ENCODE results near the gene ADGRL3. TPM values are rescaled to one million over a fixed set of nuclear protein-coding genes. Genes with fewer than 3 reads are reported as not detected.

Gene ADGRL3
- total RNA-seq, 3 donors from 2014 or later (not counting 1 experiment from before 2014, with no cell fraction given) = not detected

GRCh38 chr4:61447918-61448317 is 247.8 kb downstream of the ADGRL3 start:
- intact Hi-C loops (cut with micrococcal nuclease) = no loop called here
- 86% methylated on average over 1 of the region's 1 CpG for WGBS (ENCODE audit: insufficient coverage)
- H3K27me3 Mint-ChIP-seq (ENCODE audit: low read depth in 2 of 2) = no peaks in the 10 kb centered on the region
- ATAC-seq = no peak
- no peak overlapping the region for H3K27ac ChIP-seq (ENCODE audit: low read length)
- no peaks in the 10 kb centered on the region for H3K36me3 ChIP-seq (ENCODE audit: control insufficient read depth, insufficient read depth, low read length)
- H3K4me3 ChIP-seq (ENCODE audit: low read length) = no peak overlapping the region
- H3K27ac Mint-ChIP-seq = no peak overlapping the region
- H3K9me3 ChIP-seq (ENCODE audit: control insufficient read depth, insufficient read depth, low read length) = peaks cover 2% of the 10 kb centered on the region
- no peak for TF ChIP-seq CTCF (IDR thresholded peaks at IDR 0.05)
- H3K36me3 Mint-ChIP-seq = no peaks in the 10 kb centered on the region
- no peak overlapping the region for H3K4me3 Mint-ChIP-seq
- H3K27me3 ChIP-seq (ENCODE audit: control insufficient read depth, insufficient read depth, low read length) = no peaks in the 10 kb centered on the region
- H3K9me3 Mint-ChIP-seq = peaks cover 8 to 18% of the 10 kb centered on the region in 2 donors
- no peak for DNase-seq
- H3K4me1 Mint-ChIP-seq = no peaks in the 10 kb centered on the region
- H3K4me1 ChIP-seq (ENCODE audit: control insufficient read depth, insufficient read depth, low read length) = no peaks in the 10 kb centered on the region

GRCh38 chr4:61451935-61452334 is 251.8 kb downstream of the ADGRL3 start:
- H3K4me1 Mint-ChIP-seq = no peaks in the 10 kb centered on the region
- H3K27ac Mint-ChIP-seq = no peak overlapping the region
- intact Hi-C loops (cut with micrococcal nuclease) = no loop called here
- peaks cover 2% of the 10 kb centered on the region for H3K9me3 ChIP-seq (ENCODE audit: control insufficient read depth, insufficient read depth, low read length)
- TF ChIP-seq CTCF (IDR thresholded peaks at IDR 0.05) = no peak
- ATAC-seq = no peak
- H3K36me3 ChIP-seq (ENCODE audit: control insufficient read depth, insufficient read depth, low read length) = no peaks in the 10 kb centered on the region
- no peaks in the 10 kb centered on the region for H3K36me3 Mint-ChIP-seq
- H3K4me3 ChIP-seq (ENCODE audit: low read length) = no peak overlapping the region
- no peak for DNase-seq
- H3K27ac ChIP-seq (ENCODE audit: low read length) = no peak overlapping the region
- no peaks in the 10 kb centered on the region for H3K4me1 ChIP-seq (ENCODE audit: control insufficient read depth, insufficient read depth, low read length)
- WGBS (ENCODE audit: insufficient coverage) = 80% methylated on average over 3 of the region's 3 CpGs
- H3K27me3 Mint-ChIP-seq (ENCODE audit: low read depth in 2 of 2) = no peaks in the 10 kb centered on the region
- H3K27me3 ChIP-seq (ENCODE audit: control insufficient read depth, insufficient read depth, low read length) = no peaks in the 10 kb centered on the region
- peaks cover 3 to 8% of the 10 kb centered on the region in 2 donors for H3K9me3 Mint-ChIP-seq
- no peak overlapping the region for H3K4me3 Mint-ChIP-seq

- Mint-ChIP-seq H3K9me3 (peaks cover 15 to 16% of the 10 kb centered on the region in 2 donors), H3K4me1 (no peaks in the 10 kb centered on the region), H3K27ac (no peak overlapping the region), H3K36me3 (peaks cover 15% of the 10 kb centered on the region), H3K27me3 (ENCODE audit: low read depth in 2 of 2) (no peaks in the 10 kb centered on the region), H3K4me3 (no peak overlapping the region)
- H3K27ac ChIP-seq (ENCODE audit: low read length) = no peak overlapping the region
- WGBS (ENCODE audit: insufficient coverage) = no CpG with 5 or more reads among the region's 1 CpG
- H3K4me1 ChIP-seq (ENCODE audit: control insufficient read depth, insufficient read depth, low read length) = no peaks in the 10 kb centered on the region
- H3K36me3 ChIP-seq (ENCODE audit: control insufficient read depth, insufficient read depth, low read length) = no peaks in the 10 kb centered on the region
- no peak for TF ChIP-seq CTCF (IDR thresholded peaks at IDR 0.05)
- DNase-seq = no peak
- H3K4me3 ChIP-seq (ENCODE audit: low read length) = no peak overlapping the region
- H3K27me3 ChIP-seq (ENCODE audit: control insufficient read depth, insufficient read depth, low read length) = no peaks in the 10 kb centered on the region
- intact Hi-C loops (cut with micrococcal nuclease) = no loop called here
- no peak for ATAC-seq
- H3K9me3 ChIP-seq (ENCODE audit: control insufficient read depth, insufficient read depth, low read length) = no peaks in the 10 kb centered on the region
These were observed 261.8 kb downstream of the ADGRL3 start for GRCh38 chr4:61461956-61462355.
